Loucy (cell line): ENCODE measurements around the gene NSD1.

Experiments used
- H2AFZ ChIP-seq: fragments of 200-600 bp; sonication (generic); 2 replicates; pipeline ENCODE4 v1.6.0; 2016; ENCODE audit warnings: antibody characterized with exemption, mild to moderate bottlenecking, low read length, moderate library complexity
- H3F3A ChIP-seq: fragments of 200-600 bp; 2 replicates; pipeline ENCODE4 v1.6.0; 2016; ENCODE audit warnings: antibody characterized with exemption, low read depth, mild to moderate bottlenecking
- H3K27me3 ChIP-seq: fragments of 200-600 bp; sonication (generic); 2 replicates; pipeline ENCODE4 v1.6.1; 2014; ENCODE audit warnings: low read length, mild to moderate bottlenecking; ENCODE audit not compliant: insufficient read depth, poor library complexity, severe bottlenecking
- H3K36me3 ChIP-seq: fragments of 200-600 bp; sonication (generic); 2 replicates; pipeline ENCODE4 v1.6.1; 2016; ENCODE audit warnings: low read length; ENCODE audit not compliant: insufficient read depth
- H3K4me1 ChIP-seq: fragments of 200-600 bp; sonication (generic); 2 replicates; pipeline ENCODE4 v1.5.1; 2014; ENCODE audit warnings: low read length, mild to moderate bottlenecking; ENCODE audit not compliant: insufficient read depth, poor library complexity, severe bottlenecking
- H3K4me2 ChIP-seq: fragments of 200-600 bp; sonication (generic); 2 replicates; pipeline ENCODE4 v1.6.0; 2014; ENCODE audit warnings: antibody characterized with exemption, low read length, low read depth, mild to moderate bottlenecking; ENCODE audit not compliant: poor library complexity, severe bottlenecking
- H3K4me3 ChIP-seq: fragments of 200-600 bp; sonication (generic); 2 replicates; pipeline ENCODE4 v1.5.1; 2014; ENCODE audit warnings: low read length, mild to moderate bottlenecking, mixed read lengths; ENCODE audit not compliant: poor library complexity, severe bottlenecking
- H3K79me2 ChIP-seq: fragments of 200-600 bp; sonication (generic); 2 replicates; pipeline ENCODE4 v1.6.1; 2014; ENCODE audit warnings: low read length; ENCODE audit not compliant: insufficient read depth
- H3K9ac ChIP-seq: fragments of 200-600 bp; sonication (generic); 2 replicates; pipeline ENCODE4 v1.6.0; 2014; ENCODE audit warnings: mild to moderate bottlenecking, low read depth, low read length, moderate library complexity; ENCODE audit not compliant: poor library complexity, severe bottlenecking
- H3K9me2 ChIP-seq: fragments of 200-600 bp; sonication (generic); replicated peaks from 2 replicates; pipeline ENCODE4 v1.6.1; 2016; ENCODE audit warnings: low read depth, low read length, mixed read lengths
- H3K9me3 ChIP-seq: fragments of 200-600 bp; sonication (generic); 2 replicates; pipeline ENCODE4 v1.6.1; 2014; ENCODE audit warnings: mild to moderate bottlenecking, antibody characterized with exemption, low read length, low read depth; ENCODE audit not compliant: insufficient read depth
- H4K20me1 ChIP-seq: fragments of 200-600 bp; sonication (generic); 2 replicates; pipeline ENCODE4 v1.6.0; 2014; ENCODE audit warnings: antibody characterized with exemption, low read length, mild to moderate bottlenecking; ENCODE audit not compliant: insufficient read depth, poor library complexity, severe bottlenecking
- CTCF ChIP-seq: fragments of 200-600 bp; sonication (generic); conservative IDR thresholded peaks from 2 replicates; pipeline ENCODE4 v1.5.1; 2014; ENCODE audit warnings: mild to moderate bottlenecking, antibody characterized with exemption, low read length
- EZH2phosphoT487 ChIP-seq: fragments of 200-600 bp; IDR thresholded peaks from 2 replicates; pipeline ENCODE4 v1.6.1; 2018; ENCODE audit warnings: antibody characterized with exemption, mild to moderate bottlenecking, moderate library complexity, borderline replicate concordance

The NSD1 gene

GRCh38 chr5:177204281-177204680 lies 70.7 kb downstream of the NSD1 start:
- H3K4me2 ChIP-seq = no peak overlapping the region
- no peak overlapping the region for H2AFZ ChIP-seq
- no peaks in the 10 kb centered on the region for H3K79me2 ChIP-seq
- TF ChIP-seq EZH2phosphoT487 (no peak), CTCF (no peak)
- H3K36me3 ChIP-seq = peaks cover 23% of the 10 kb centered on the region; the same call in 1 of the 2 replicates
- H3K4me1 ChIP-seq = no peaks in the 10 kb centered on the region
- H3K27me3 ChIP-seq = no peaks in the 10 kb centered on the region
- no peak overlapping the region for H3K4me3 ChIP-seq
- no peaks in the 10 kb centered on the region for H3K9me2 ChIP-seq
- H3F3A ChIP-seq = no peaks in the 10 kb centered on the region
- H3K9me3 ChIP-seq = no peaks in the 10 kb centered on the region
- no peaks in the 10 kb centered on the region for H4K20me1 ChIP-seq
- no peak overlapping the region for H3K9ac ChIP-seq

GRCh38 chr5:177209610-177210009 lies 76.0 kb downstream of the NSD1 start:
- H3K79me2 ChIP-seq = no peaks in the 10 kb centered on the region
- H3F3A ChIP-seq = no peaks in the 10 kb centered on the region
- no peaks in the 10 kb centered on the region for H3K27me3 ChIP-seq
- H3K9ac ChIP-seq = no peak overlapping the region
- TF ChIP-seq CTCF (no peak), EZH2phosphoT487 (no peak)
- H3K9me3 ChIP-seq = no peaks in the 10 kb centered on the region
- no peaks in the 10 kb centered on the region for H3K4me1 ChIP-seq
- H4K20me1 ChIP-seq = no peaks in the 10 kb centered on the region
- no peak overlapping the region for H3K4me2 ChIP-seq
- no peaks in the 10 kb centered on the region for H3K9me2 ChIP-seq
- H3K36me3 ChIP-seq = peaks cover 37% of the 10 kb centered on the region; the same call in 1 of the 2 replicates
- H2AFZ ChIP-seq = no peak overlapping the region
- H3K4me3 ChIP-seq = no peak overlapping the region

- Histone ChIP-seq H3K4me1 (no peaks in the 10 kb centered on the region), H3F3A (no peaks in the 10 kb centered on the region), H3K4me2 (no peak overlapping the region), H3K79me2 (no peaks in the 10 kb centered on the region), H3K27me3 (no peaks in the 10 kb centered on the region), H2AFZ (no peak overlapping the region), H3K9me2 (no peaks in the 10 kb centered on the region), H3K9me3 (no peaks in the 10 kb centered on the region), H4K20me1 (no peaks in the 10 kb centered on the region), H3K9ac (no peak overlapping the region), H3K36me3 (peaks cover 37% of the 10 kb centered on the region; the same call in 1 of the 2 replicates), H3K4me3 (no peak overlapping the region)
- TF ChIP-seq EZH2phosphoT487 (no peak), CTCF (no peak)
These were observed 78.7 kb downstream of the NSD1 start for GRCh38 chr5:177212242-177212641.
